H9 (cell line): ENCODE measurements around the gene TTC9B. TPM values are rescaled to one million over a fixed set of nuclear protein-coding genes. Genes with fewer than 3 reads are reported as not detected.

ENCODE experiments used
- DNase-seq: peaks from one replicate; pipeline ENCODE4 v3.0.0-alpha.2; 2017
- H2AFZ ChIP-seq: one replicate; pipeline ENCODE4 v1.6.1; 2013; ENCODE audit warnings: mild to moderate bottlenecking, low read length, control low read depth, moderate library complexity
- H2AK5ac ChIP-seq: 2 replicates; pipeline ENCODE4 v1.6.1; 2013; ENCODE audit warnings: low read length, control low read depth, mixed read lengths; ENCODE audit not compliant: insufficient read length
- H2BK120ac ChIP-seq: one replicate; pipeline ENCODE4 v1.6.1; 2013; ENCODE audit warnings: low read depth, mild to moderate bottlenecking, low read length, control low read depth, inconsistent platforms; ENCODE audit not compliant: poor library complexity, severe bottlenecking
- H2BK12ac ChIP-seq: 2 replicates; pipeline ENCODE4 v1.6.1; 2013; ENCODE audit warnings: low read length, control low read depth, mixed read lengths, low read depth; ENCODE audit not compliant: insufficient read length
- H2BK15ac ChIP-seq: 2 replicates; pipeline ENCODE4 v1.6.1; 2013; ENCODE audit warnings: low read depth, low read length, control low read depth
- H2BK20ac ChIP-seq: one replicate; pipeline ENCODE4 v1.6.1; 2013; ENCODE audit warnings: low read depth, mild to moderate bottlenecking, low read length, control low read depth, inconsistent platforms; ENCODE audit not compliant: poor library complexity, severe bottlenecking
- H2BK5ac ChIP-seq: 2 replicates; pipeline ENCODE4 v1.6.1; 2013; ENCODE audit warnings: low read length, control low read depth, mixed read lengths; ENCODE audit not compliant: insufficient read length
- H3K14ac ChIP-seq: 2 replicates; pipeline ENCODE4 v1.6.1; 2013; ENCODE audit warnings: low read length, control low read depth; ENCODE audit not compliant: insufficient read depth
- H3K18ac ChIP-seq: 2 replicates; pipeline ENCODE4 v1.6.1; 2013; ENCODE audit warnings: low read depth, mild to moderate bottlenecking, mixed read lengths, low read length, control low read depth; ENCODE audit not compliant: insufficient read length
- H3K23ac ChIP-seq: 2 replicates; pipeline ENCODE4 v1.6.1; 2013; ENCODE audit warnings: low read length, control low read depth, mixed read lengths, low read depth; ENCODE audit not compliant: insufficient read length
- H3K23me2 ChIP-seq: 2 replicates; pipeline ENCODE4 v1.6.1; 2013; ENCODE audit warnings: low read depth, mild to moderate bottlenecking, mixed read lengths, low read length, control low read depth; ENCODE audit not compliant: insufficient read length, poor library complexity, severe bottlenecking
- H3K27ac ChIP-seq: 2 replicates; pipeline ENCODE4 v1.5.1; 2013; ENCODE audit warnings: low read length, control low read depth, mixed read lengths, low read depth; ENCODE audit not compliant: insufficient read length
- H3K27me3 ChIP-seq: 2 replicates; pipeline ENCODE4 v1.6.1; 2013; ENCODE audit warnings: low read length, control low read depth, inconsistent platforms; ENCODE audit not compliant: insufficient read depth
- H3K4ac ChIP-seq: 2 replicates; pipeline ENCODE4 v1.6.1; 2013; ENCODE audit warnings: low read depth, mild to moderate bottlenecking, control low read depth, inconsistent platforms, low read length, moderate library complexity
- H3K4me1 ChIP-seq: 2 replicates; pipeline ENCODE4 v1.6.1; 2013; ENCODE audit warnings: low read length, control low read depth, inconsistent platforms; ENCODE audit not compliant: insufficient read depth
- H3K4me2 ChIP-seq: 2 replicates; pipeline ENCODE4 v1.6.1; 2013; ENCODE audit warnings: low read length, control low read depth, mixed read lengths; ENCODE audit not compliant: insufficient read length, insufficient read depth
- H3K56ac ChIP-seq: 2 replicates; pipeline ENCODE4 v1.6.1; 2013; ENCODE audit warnings: low read depth, mild to moderate bottlenecking, mixed read lengths, low read length, control low read depth; ENCODE audit not compliant: insufficient read length
- H3K79me1 ChIP-seq: 2 replicates; pipeline ENCODE4 v1.6.1; 2013; ENCODE audit warnings: low read depth, mild to moderate bottlenecking, moderate library complexity, low read length, control low read depth, inconsistent platforms; ENCODE audit not compliant: insufficient read depth, poor library complexity, severe bottlenecking
- H3K79me2 ChIP-seq: 2 replicates; pipeline ENCODE4 v1.6.1; 2013; ENCODE audit warnings: low read length, control low read depth, inconsistent platforms; ENCODE audit not compliant: insufficient read depth
- H3K9ac ChIP-seq: 2 replicates; pipeline ENCODE4 v1.6.1; 2013; ENCODE audit warnings: low read length, control low read depth, mixed read lengths; ENCODE audit not compliant: insufficient read length; ENCODE audit errors: extremely low read depth
- H3K9me3 ChIP-seq: one replicate; pipeline ENCODE4 v1.6.1; 2013; ENCODE audit warnings: low read depth, low read length, inconsistent platforms; ENCODE audit not compliant: control insufficient read depth
- H3T11ph ChIP-seq: one replicate; pipeline ENCODE4 v1.6.1; 2013; ENCODE audit warnings: mild to moderate bottlenecking, low read length, control low read depth, inconsistent platforms
- H4K20me1 ChIP-seq: one replicate; pipeline ENCODE4 v1.6.1; 2013; ENCODE audit not compliant: control insufficient read depth, insufficient read length, insufficient read depth
- H4K5ac ChIP-seq: 2 replicates; pipeline ENCODE4 v1.6.1; 2013; ENCODE audit warnings: low read depth, mild to moderate bottlenecking, mixed read lengths, low read length, control low read depth; ENCODE audit not compliant: insufficient read length
- H4K8ac ChIP-seq: replicated peaks from 2 replicates; pipeline ENCODE4 v1.6.1; 2013; ENCODE audit warnings: low read length, control low read depth, mixed read lengths, low read depth; ENCODE audit not compliant: insufficient read length
- H4K91ac ChIP-seq: 2 replicates; pipeline ENCODE4 v1.6.1; 2013; ENCODE audit warnings: low read depth, mild to moderate bottlenecking, moderate library complexity, mixed read lengths, low read length, control low read depth; ENCODE audit not compliant: insufficient read length
- H3K27ac Mint-ChIP-seq, 3 experiments: 2 replicates in 2 of 3; 3 replicates in 1 of 3; pipeline ENCODE4 v1.8.0; 2020 to 2021; ENCODE audit warnings: mixed read lengths in 3 of 3, mild to moderate bottlenecking in 1 of 3, moderate library complexity in 1 of 3
- H3K27me3 Mint-ChIP-seq: 2 replicates; pipeline ENCODE4 v1.8.0; 2021; ENCODE audit warnings: low read depth, mild to moderate bottlenecking, moderate library complexity, mixed read lengths
- H3K36me3 Mint-ChIP-seq, 3 experiments: 2 replicates in 2 of 3; 3 replicates in 1 of 3; pipeline ENCODE4 v1.8.0; 2020 to 2021; ENCODE audit warnings: low read depth in 3 of 3, mixed read lengths in 3 of 3; ENCODE audit not compliant: insufficient read depth in 1 of 3
- H3K4me1 Mint-ChIP-seq, 2 experiments: 2 replicates each; pipeline ENCODE4 v1.8.0; 2020; ENCODE audit warnings: mixed read lengths in 2 of 2
- H3K4me3 Mint-ChIP-seq, 2 experiments: 2 replicates in 1 of 2; 3 replicates in 1 of 2; pipeline ENCODE4 v1.8.0; 2020 to 2021; ENCODE audit warnings: mild to moderate bottlenecking in 2 of 2, mixed read lengths in 2 of 2, moderate library complexity in 1 of 2
- H3K9me3 Mint-ChIP-seq, 2 experiments: 2 replicates in 1 of 2; 3 replicates in 1 of 2; pipeline ENCODE4 v1.8.0; 2020; ENCODE audit warnings: mild to moderate bottlenecking in 2 of 2, mixed read lengths in 2 of 2, moderate library complexity in 1 of 2
- CTCF ChIP-seq: fragments of 200-600 bp; sonication (generic); conservative IDR thresholded peaks from 3 replicates; pipeline ENCODE4 v1.8.0; 2021; ENCODE audit warnings: antibody characterized with exemption, mild to moderate bottlenecking
- WGBS: extraction: QIAGEN DNeasy Blood & Tissue Kit; methylation state at CpG from one replicate; pipeline ENCODE4 v1.1.7; 2013; ENCODE audit warnings: missing lambda C conversion rate, low lambda C conversion rate, mixed read lengths; ENCODE audit not compliant: insufficient read length; ENCODE audit errors: extremely low coverage; 5-methylcytosine and 5-hydroxymethylcytosine counted together
- total RNA-seq: library from RNA; stranded (reverse); gene quantifications from 2 replicates; pipeline ENCODE4 v1.2.1, GENCODE V29; 2021

TTC9B gene
- total RNA-seq, 1 experiment from 2014 or later: 0.15 TPM

GRCh38 chr19:40249781-40250180 is 31.6 kb upstream of the TTC9B start:
- H3K27me3 ChIP-seq: no peaks in the 10 kb centered on the region
- Mint-ChIP-seq H3K9me3 (no peaks in the 10 kb centered on the region), H3K36me3 (peaks cover 7 to 39% (median 26%) of the 10 kb centered on the region in 3 experiments), H3K27me3 (no peaks in the 10 kb centered on the region), H3K4me1 (peaks cover 19 to 23% of the 10 kb centered on the region in 2 experiments), H3K27ac (peak overlapping the region in 2 of 3 experiments; percentile 9 to 68; a peak in 3 of 7 replicates), H3K4me3 (no peak overlapping the region)
- no peak overlapping the region for H2BK5ac ChIP-seq
- no peaks in the 10 kb centered on the region for H4K20me1 ChIP-seq
- no peak overlapping the region for H3K56ac ChIP-seq
- no peak overlapping the region for H4K8ac ChIP-seq
- H3K23ac ChIP-seq: no peak overlapping the region
- H4K5ac ChIP-seq: no peak overlapping the region
- no peak overlapping the region for H3K9ac ChIP-seq
- H3K79me2 ChIP-seq: no peaks in the 10 kb centered on the region; the same call in 1 of the 2 replicates
- H3T11ph ChIP-seq: no peak overlapping the region
- no peak overlapping the region for H2BK12ac ChIP-seq
- H2BK15ac ChIP-seq: no peak overlapping the region
- H3K27ac ChIP-seq: no peak overlapping the region
- H2BK20ac ChIP-seq: no peak overlapping the region
- no peak overlapping the region for H2BK120ac ChIP-seq
- no peak overlapping the region for H3K14ac ChIP-seq
- no peak for TF ChIP-seq CTCF
- no CpG with 5 or more reads among the region's 11 CpGs for WGBS
- no peaks in the 10 kb centered on the region for H3K23me2 ChIP-seq
- H3K4me2 ChIP-seq: no peak overlapping the region
- H3K9me3 ChIP-seq: no peaks in the 10 kb centered on the region
- DNase-seq: no peak
- no peak overlapping the region for H4K91ac ChIP-seq
- H3K18ac ChIP-seq: no peak overlapping the region
- H3K79me1 ChIP-seq: peaks cover 2% of the 10 kb centered on the region
- H2AK5ac ChIP-seq: no peak overlapping the region
- H2AFZ ChIP-seq: no peak overlapping the region
- no peak overlapping the region for H3K4ac ChIP-seq
- H3K4me1 ChIP-seq: peaks cover 2% of the 10 kb centered on the region; the same call in 1 of the 2 replicates
